T47D (cell line): ENCODE measurements around the gene CPTP.

Experiments used
- DNase-seq, 2 experiments: peaks; one replicate each; pipeline versions ENCODE4 v3.0.0 to v3.0.0-alpha.2; 2011 to 2012; ENCODE audit warnings: low read depth in 1 of 2, low spot score in 1 of 2
- JUND ChIP-seq: IDR thresholded peaks from 2 replicates; pipeline ENCODE4 v1.6.1; 2012; ENCODE audit warnings: low read depth
- in situ Hi-C: cut with HindIII; loops from 2 replicates; pipeline ENCODE4 v1.10.0; 2016; ENCODE audit warnings: low sequenced_read_pairs, low pct_unique_long_range_greater_than_20kb

CPTP gene

GRCh38 chr1:1332031-1332755 is 7.6 kb downstream of the CPTP start:
- no peak for DNase-seq
- no peak for TF ChIP-seq JUND
- in situ Hi-C loops = no loop called here

GRCh38 chr1:1332774-1333480 is 8.3 kb downstream of the CPTP start:
- DNase-seq = no peak
- TF ChIP-seq JUND = no peak
- in situ Hi-C loops = no loop called here

- TF ChIP-seq JUND = no peak
- in situ Hi-C loops = no loop called here
- no peak for DNase-seq
Measured at GRCh38 chr1:1333551-1334241, 9.1 kb downstream of the CPTP start.

- DNase-seq = no peak
Measured at GRCh38 chr1:1334835-1335234, 10.2 kb downstream of the CPTP start.

GRCh38 chr1:1335283-1335682 is 10.7 kb downstream of the CPTP start:
- no peak for TF ChIP-seq JUND
- in situ Hi-C loops = no loop called here
- no peak for DNase-seq

More at GRCh38 chr1:1334835-1335234, 10.2 kb downstream of the CPTP start:
- in situ Hi-C loops = no loop called here
- TF ChIP-seq JUND = no peak

- TF ChIP-seq JUND = no peak
- DNase-seq = no peak
- in situ Hi-C loops = no loop called here
Measured at GRCh38 chr1:1335792-1336248, 11.2 kb downstream of the CPTP start.

GRCh38 chr1:1336446-1336845 is 11.8 kb downstream of the CPTP start:
- no peak for DNase-seq
- no peak for TF ChIP-seq JUND
- in situ Hi-C loops = no loop called here

GRCh38 chr1:1336931-1337792 is 12.6 kb downstream of the CPTP start:
- no peak for DNase-seq
- no peak for TF ChIP-seq JUND
- in situ Hi-C loops = no loop called here

GRCh38 chr1:1337793-1338147 is 13.2 kb downstream of the CPTP start:
- in situ Hi-C loops = no loop called here

GRCh38 chr1:1338278-1338677 is 13.7 kb downstream of the CPTP start:
- TF ChIP-seq JUND = no peak
- in situ Hi-C loops = no loop called here
- DNase-seq = no peak

More at GRCh38 chr1:1337793-1338147, 13.2 kb downstream of the CPTP start:
- no peak for TF ChIP-seq JUND
- peak; percentile 67 to 91 for DNase-seq

GRCh38 chr1:1340185-1340584 is 15.6 kb downstream of the CPTP start:
- no peak for TF ChIP-seq JUND
- in situ Hi-C loops = no loop called here
- no peak for DNase-seq
